AG10803 (cell line): ENCODE data around the gene GJA9.
A peak's percentile ranks its signal among the peaks of the same experiment; 100 is the strongest.
"Not testable (repeated sequence)": the region's sequence is repeated elsewhere in the genome, so short reads cannot be mapped to it uniquely, and the experiment has no call there.

ENCODE experiments used
- DNase-seq: peaks from one replicate; pipeline ENCODE4 v3.0.0; 2010; ENCODE audit warnings: low read depth
- H3K4me3 ChIP-seq: 2 replicates; pipeline ENCODE4 v1.5.1; 2011; ENCODE audit warnings: mild to moderate bottlenecking, low read length, control low read depth
- CTCF ChIP-seq: conservative IDR thresholded peaks from 2 replicates; pipeline ENCODE4 v1.5.1; 2011; ENCODE audit warnings: mild to moderate bottlenecking, low read length, control low read depth, inconsistent platforms

GJA9 gene

DNA sequence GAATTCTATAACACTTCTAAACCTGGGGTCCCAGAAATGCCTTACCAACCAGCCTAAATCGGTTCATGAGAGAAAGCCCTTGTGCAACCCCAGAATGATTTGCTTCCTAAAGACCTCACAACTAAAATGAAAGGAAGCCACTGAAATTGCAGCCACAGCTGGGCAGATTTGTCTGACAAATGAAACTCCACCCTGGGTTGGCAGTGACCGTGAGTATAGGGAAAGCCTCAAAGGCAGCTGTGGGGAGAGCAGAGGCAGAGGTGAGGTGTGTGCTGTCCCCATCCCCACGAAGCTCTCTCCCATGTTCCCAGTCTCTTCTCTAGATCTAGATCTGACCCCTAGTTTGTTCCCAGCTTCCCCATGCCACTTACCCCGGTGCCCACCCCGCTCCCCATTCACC lies 37.2 kb upstream of the GJA9 start:
- TF ChIP-seq CTCF = no peak
- peak; percentile 16 for DNase-seq

DNA sequence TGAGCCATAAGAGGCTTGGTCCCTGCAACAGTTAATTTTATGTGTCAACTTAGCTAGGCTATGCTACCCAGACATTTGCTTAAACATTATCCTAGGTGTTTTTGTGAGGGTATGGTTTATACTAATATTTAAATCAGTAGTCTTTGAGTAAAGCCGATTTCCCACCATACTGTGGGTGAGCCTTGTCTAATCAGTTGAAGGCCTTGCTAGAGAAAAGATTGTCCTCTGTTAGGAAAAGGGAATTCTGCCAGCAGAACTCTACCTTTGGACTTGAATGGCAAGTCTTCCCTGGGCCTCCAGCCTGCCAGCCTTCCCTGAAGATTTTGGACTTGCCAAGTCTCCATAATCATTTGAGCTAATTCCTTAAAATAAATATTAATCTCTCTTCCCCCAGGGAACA lies 36.4 kb upstream of the GJA9 start:
- no peak for DNase-seq

More for the DNA sequence above, 37.2 kb upstream of the GJA9 start:
- no peak overlapping the region for H3K4me3 ChIP-seq

DNA sequence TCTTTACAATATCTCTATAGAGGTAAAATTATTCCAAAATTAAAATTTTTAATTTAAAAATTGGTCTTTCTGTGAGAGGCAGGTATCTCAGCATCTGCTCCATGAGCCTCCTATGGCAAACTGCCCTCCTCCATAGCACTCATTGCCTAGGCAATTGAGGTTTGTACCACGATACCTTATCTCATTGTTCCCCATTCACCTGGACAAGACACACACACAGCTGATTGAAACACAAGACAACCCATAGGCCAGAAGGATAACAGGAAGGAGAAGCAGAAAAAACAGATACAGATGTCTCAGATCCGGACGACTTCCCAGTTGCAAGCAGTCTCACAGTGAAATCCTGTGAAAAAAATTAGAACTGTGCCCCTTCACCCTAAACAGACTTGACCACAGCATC lies 36.0 kb upstream of the GJA9 start:
- no peak overlapping the region for H3K4me3 ChIP-seq
- DNase-seq = no peak
- TF ChIP-seq CTCF = no peak

More for the DNA sequence above, 36.4 kb upstream of the GJA9 start:
- H3K4me3 ChIP-seq = no peak overlapping the region
- TF ChIP-seq CTCF = no peak

- no peak for TF ChIP-seq CTCF
- H3K4me3 ChIP-seq = no peak overlapping the region
- no peak for DNase-seq
Observed at GRCh38 chr1:38915352-38915948, 34.1 kb upstream of the GJA9 start.

GRCh38 chr1:38914908-38915307 lies 33.5 kb upstream of the GJA9 start:
- H3K4me3 ChIP-seq, DNase-seq: not testable (repeated sequence)

- DNase-seq = no peak
- no peak for TF ChIP-seq CTCF
- H3K4me3 ChIP-seq = no peak overlapping the region
Observed at GRCh38 chr1:38908821-38909220, 27.4 kb upstream of the GJA9 start.

DNA sequence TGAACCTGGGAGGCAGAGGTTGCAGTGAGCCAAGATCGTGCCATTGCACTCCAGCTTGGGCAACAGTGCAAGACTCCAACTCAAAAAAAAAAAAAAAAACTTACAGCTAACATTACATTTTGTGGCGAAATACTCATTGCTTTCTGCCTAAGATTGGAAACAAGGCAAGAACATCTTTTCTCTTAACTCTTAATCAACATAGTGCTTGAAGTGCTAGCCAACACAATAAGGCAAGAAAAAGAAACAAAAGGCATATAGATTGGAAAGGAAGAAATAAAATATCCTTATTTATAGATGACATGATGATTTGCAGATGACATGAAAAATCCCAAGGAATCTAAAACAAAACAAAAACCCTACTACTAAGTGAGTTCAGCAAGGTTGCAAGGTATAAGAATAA lies 24.6 kb upstream of the GJA9 start:
- H3K4me3 ChIP-seq = no peak overlapping the region
- no peak for DNase-seq
- no peak for TF ChIP-seq CTCF

DNA sequence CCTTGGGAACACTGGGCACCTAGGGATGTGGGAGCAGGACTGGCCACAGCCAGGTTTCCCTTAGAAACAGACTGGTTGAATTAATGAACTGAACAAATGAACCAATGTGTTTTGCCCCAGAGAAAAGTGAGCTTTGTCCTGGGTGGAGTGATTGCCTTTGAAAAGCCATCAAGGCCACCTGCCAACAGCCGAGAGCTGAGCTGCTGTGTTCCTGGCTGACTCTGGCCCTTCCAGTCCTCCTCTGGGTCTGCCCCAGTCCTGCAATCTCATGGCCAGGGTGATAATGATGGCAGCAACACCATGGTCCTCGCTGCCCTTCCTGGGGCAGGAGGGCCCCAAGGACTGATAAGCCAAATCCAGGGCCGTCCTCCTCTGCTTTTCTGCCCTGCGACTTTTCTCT lies 18.2 kb upstream of the GJA9 start:
- no peak overlapping the region for H3K4me3 ChIP-seq

More for the DNA sequence above, 18.2 kb upstream of the GJA9 start:
- no peak for DNase-seq
- no peak for TF ChIP-seq CTCF
